GM12878 (cell line): ENCODE measurements around the gene TMEM198. TPM values are rescaled to one million over a fixed set of nuclear protein-coding genes. Genes with fewer than 3 reads are reported as not detected.

Experiments used
- BCL3 ChIP-seq: IDR thresholded peaks from 2 replicates; pipeline ENCODE4 v1.6.1; 2011; ENCODE audit warnings: borderline replicate concordance, low read depth, mild to moderate bottlenecking, moderate library complexity, low read length; ENCODE audit not compliant: insufficient read depth, poor library complexity, severe bottlenecking
- BCLAF1 ChIP-seq: fragments of 450-650 bp; IDR thresholded peaks from 2 replicates; pipeline ENCODE4 v1.6.1; 2017; ENCODE audit warnings: antibody characterized with exemption, mild to moderate bottlenecking, moderate library complexity
- HCFC1 ChIP-seq: fragments of 150-350 bp; IDR thresholded peaks from 2 replicates; pipeline ENCODE4 v1.6.1; 2014; ENCODE audit warnings: low read length
- KDM1A ChIP-seq: fragments of 200-600 bp; sonication (generic); IDR thresholded peaks from 2 replicates; pipeline ENCODE4 v1.6.1; 2016; ENCODE audit warnings: borderline replicate concordance
- MEF2B ChIP-seq: fragments of 450-650 bp; IDR thresholded peaks from 2 replicates; pipeline ENCODE4 v1.6.1; 2018; ENCODE audit warnings: mild to moderate bottlenecking, moderate library complexity; ENCODE audit not compliant: partially characterized antibody, poor library complexity, severe bottlenecking
- PML ChIP-seq: IDR thresholded peaks from 2 replicates; pipeline ENCODE4 v1.6.1; 2012; ENCODE audit warnings: low read length, inconsistent platforms
- SREBF1 ChIP-seq: IDR thresholded peaks from 2 replicates; pipeline ENCODE4 v1.6.1; 2012; ENCODE audit warnings: mild to moderate bottlenecking, low read length
- ZBTB33 ChIP-seq: fragments of 450-650 bp; IDR thresholded peaks from 2 replicates; pipeline ENCODE4 v1.6.1; 2017; ENCODE audit warnings: mild to moderate bottlenecking
- polyA plus RNA-seq, 11 experiments: library from polyadenylated mRNA; depleted of rRNA in 4 of 11; unstranded in 6 of 11; stranded (reverse) in 5 of 11; fragments of >200 nt; fragmentation: Nextera tagmentation in 4 of 11; fragmentation: Illumina TruSeq in 1 of 11; extraction: Ambion mirVana in 4 of 11; extraction: Trizol in 1 of 11; gene quantifications; 1 replicate in 1 of 11; 2 replicates in 10 of 11; pipeline versions ENCODE4 v1.2.1 to v1.2.3, GENCODE V29; 2011 to 2016; ENCODE audit warnings: inconsistent platforms in 2 of 11, missing spikeins in 2 of 11, low read depth in 1 of 11
- total RNA-seq, 4 experiments: library from RNA; depleted of rRNA in 3 of 4; stranded (reverse); fragments of >200 nt in 3 of 4; fragmentation: Illumina TruSeq in 1 of 4; extraction: Trizol in 1 of 4; gene quantifications; 2 replicates each; pipeline versions ENCODE4 v1.2.1 to v1.2.3, GENCODE V29; 2013 to 2021

The TMEM198 gene
- total and polyA plus RNA-seq, 10 of the 15 experiments (the other 5 are each of a cell fraction or from before 2014, with no cell fraction given): 0.16 to 1.2 (median 0.65) TPM; not detected in 2

GRCh38 chr2:219516888-219517287 is 26.9 kb upstream of the TMEM198 start (continued):
- TF ChIP-seq MEF2B (no peak), HCFC1 (no peak), ZBTB33 (no peak), SREBF1 (no peak), BCL3 (no peak), KDM1A (no peak), BCLAF1 (no peak), PML (no peak)
